HepG2 (cell line): ENCODE data around the gene RABGGTA. TPM values are rescaled to one million over a fixed set of nuclear protein-coding genes. Genes with fewer than 3 reads are reported as not detected.

Experiments
- ATAC-seq: fragments of 200-7000 bp; cut with Tn5 transposase; 3 replicates; pipeline ENCODE4 v1.9.1; 2020; ENCODE audit warnings: mild to moderate bottlenecking, moderate library complexity
- BruUV-seq: library from RNA; stranded (reverse); fragments of 400-500 nt; replicated peaks from 2 replicates; lab custom pipeline; 2021; lab: Mats Ljungman, UMichigan
- CTCF ChIA-PET: fragments of 300-600 bp; formaldehyde crosslinking; extraction: SDS; loops from one replicate; lab custom pipeline; 2021; ENCODE audit warnings: low total read pairs, inconsistent platforms, low intra/inter-chr PET ratio; lab: Yijun Ruan, JAX
- POLR2A ChIA-PET: fragments of 350-600 bp; sonication (Branson Sonifier 250); formaldehyde crosslinking; loops from one replicate; lab custom pipeline; 2020; ENCODE audit warnings: antibody characterized with exemption, inconsistent platforms; lab: Yijun Ruan, JAX
- DNase-seq: peaks from one replicate; pipeline ENCODE4 v3.0.0-alpha.2; 2015; ENCODE audit warnings: low spot score
- FAIRE-seq: peaks from 3 replicates; lab custom pipeline; 2011; peaks lifted over from hg19 to GRCh38; lab: Jason Lieb, UNC
- H2AFZ ChIP-seq: one replicate; pipeline ENCODE4 v1.6.1; 2011; ENCODE audit warnings: low read length, inconsistent platforms
- H3K27ac ChIP-seq: fragments of 300-600 bp; 3 replicates; pipeline ENCODE4 v1.8.0; 2011; ENCODE audit warnings: mixed run types, mild to moderate bottlenecking, mixed read lengths, low read length, inconsistent platforms; ENCODE audit not compliant: insufficient read depth; ENCODE audit errors: extremely low read length
- H3K27me3 ChIP-seq, 2 experiments: fragments of 200-600 bp in 1 of 2; 2 replicates in 1 of 2; 3 replicates in 1 of 2; pipeline versions ENCODE4 v1.6.0 to v1.8.0; 2011; ENCODE audit warnings: low read length in 2 of 2, mild to moderate bottlenecking in 2 of 2, moderate library complexity in 2 of 2, inconsistent platforms in 1 of 2; ENCODE audit not compliant: insufficient read depth in 2 of 2, control insufficient read depth in 1 of 2
- H3K36me3 ChIP-seq, 2 experiments: fragments of 200-600 bp in 1 of 2; replicated peaks in 1 of 2; 2 replicates in 1 of 2; 3 replicates in 1 of 2; pipeline versions ENCODE4 v1.5.1 to v1.8.0; 2011; ENCODE audit warnings: low read length in 2 of 2, inconsistent platforms in 1 of 2; ENCODE audit not compliant: insufficient read depth in 2 of 2, control insufficient read depth in 1 of 2
- H3K4me1 ChIP-seq: 2 replicates; pipeline ENCODE4 v1.5.1; 2012; ENCODE audit warnings: low read length, inconsistent platforms; ENCODE audit not compliant: insufficient read depth
- H3K4me2 ChIP-seq: 2 replicates; pipeline ENCODE4 v1.6.0; 2011; ENCODE audit warnings: low read depth, low read length, inconsistent platforms
- H3K4me3 ChIP-seq, 3 experiments: fragments of 200-600 bp in 1 of 3; sonication (generic), shearing (Covaris generic) in 1 of 3; replicated peaks in 1 of 3; 2 replicates each; pipeline ENCODE4 v1.5.1; 2011 to 2016; ENCODE audit warnings: low read length in 3 of 3, inconsistent platforms in 2 of 3, low read depth in 2 of 3, mild to moderate bottlenecking in 2 of 3, control low read depth in 1 of 3, mixed read lengths in 1 of 3; ENCODE audit not compliant: insufficient read depth in 1 of 3
- H3K79me2 ChIP-seq: one replicate; pipeline ENCODE4 v1.6.1; 2011; ENCODE audit warnings: low read length, inconsistent platforms; ENCODE audit not compliant: insufficient read depth
- H3K9ac ChIP-seq: 2 replicates; pipeline ENCODE4 v1.6.0; 2011; ENCODE audit warnings: mild to moderate bottlenecking, low read depth, low read length, inconsistent platforms; ENCODE audit not compliant: insufficient read depth
- H3K9me3 ChIP-seq: 2 replicates; pipeline ENCODE4 v1.5.1; 2012; ENCODE audit warnings: mild to moderate bottlenecking, low read length
- H4K20me1 ChIP-seq: 2 replicates; pipeline ENCODE4 v1.6.0; 2011; ENCODE audit warnings: inconsistent platforms, mild to moderate bottlenecking, low read length, moderate library complexity; ENCODE audit not compliant: insufficient read depth
- DR1 ChIP-seq: sonication (generic); formaldehyde crosslinking; IDR thresholded peaks from 2 replicates; pipeline ENCODE4 v1.8.0; 2021; ENCODE audit warnings: mild to moderate bottlenecking, missing genetic modification reagents, inconsistent platforms
- EEA1 ChIP-seq: sonication (generic); formaldehyde crosslinking; IDR thresholded peaks from 2 replicates; pipeline ENCODE4 v1.5.1; 2020; ENCODE audit warnings: mild to moderate bottlenecking, missing genetic modification reagents, borderline replicate concordance
- HBP1 ChIP-seq: IDR thresholded peaks from 2 replicates; pipeline ENCODE4 v1.6.1; 2016; ENCODE audit warnings: low read depth, control low read depth
- MED8 ChIP-seq: sonication (generic); formaldehyde crosslinking; IDR thresholded peaks from 2 replicates; pipeline ENCODE4 v1.8.1; 2023; ENCODE audit warnings: mild to moderate bottlenecking, missing genetic modification reagents; ENCODE audit not compliant: insufficient replicate concordance
- NONO ChIP-seq, 2 experiments: fragments of 450-650 bp in 1 of 2; sonication (generic) in 1 of 2; formaldehyde crosslinking in 1 of 2; IDR thresholded peaks in 1 of 2; conservative IDR thresholded peaks in 1 of 2; 2 replicates each; pipeline versions ENCODE4 v1.6.1 to v1.8.0; 2017 to 2022; ENCODE audit warnings: mild to moderate bottlenecking in 1 of 2, missing genetic modification reagents in 1 of 2, moderate library complexity in 1 of 2
- PCBP2 ChIP-seq: fragments of 200-400 bp; formaldehyde crosslinking; optimal IDR thresholded peaks from 2 replicates; pipeline ENCODE3; 2018; ENCODE audit warnings: low read length, low read depth; ENCODE audit not compliant: poor library complexity, severe bottlenecking
- PHB2 ChIP-seq: fragments of 450-650 bp; IDR thresholded peaks from 2 replicates; pipeline ENCODE4 v1.6.1; 2018; ENCODE audit not compliant: partially characterized antibody
- SPEN ChIP-seq: sonication (generic); formaldehyde crosslinking; IDR thresholded peaks from 2 replicates; pipeline ENCODE4 v1.5.1; 2020; ENCODE audit warnings: low read depth, mild to moderate bottlenecking, missing genetic modification reagents
- ZBTB8A ChIP-seq: sonication (generic); formaldehyde crosslinking; IDR thresholded peaks from 2 replicates; pipeline ENCODE4 v1.4.0; 2020; ENCODE audit warnings: mild to moderate bottlenecking, low read depth, missing genetic modification reagents, borderline replicate concordance
- ZNF605 ChIP-seq: sonication (generic); formaldehyde crosslinking; IDR thresholded peaks from 2 replicates; pipeline ENCODE4 v1.8.0; 2022; ENCODE audit warnings: mild to moderate bottlenecking, missing genetic modification reagents
- ZNF883 ChIP-seq: sonication (generic); formaldehyde crosslinking; IDR thresholded peaks from 2 replicates; pipeline ENCODE4 v1.5.1; 2020; ENCODE audit warnings: mild to moderate bottlenecking, missing genetic modification reagents; ENCODE audit errors: not compliant biosample characterization
- WGBS: methylation state at CpG from one replicate; pipeline ENCODE4 v1.1.6; 2017; ENCODE audit warnings: low lambda C conversion rate; 5-methylcytosine and 5-hydroxymethylcytosine counted together
- in situ Hi-C: cut with HindIII; loops from 2 replicates; pipeline ENCODE4 v1.10.0; 2017; ENCODE audit warnings: low pct_unique_long_range_greater_than_20kb; ENCODE audit not compliant: extremely low pct_ligation_motif_present
- intact Hi-C: fragments of 100-400 bp; cut with micrococcal nuclease; formaldehyde crosslinking; loops from one replicate; pipeline ENCODE4 v1.10.0; 2022; ENCODE audit not compliant: unreplicated experiment
- polyA plus RNA-seq, 8 experiments: library from polyadenylated mRNA; depleted of rRNA in 3 of 8; stranded (reverse) in 7 of 8; unstranded in 1 of 8; fragments of >200 nt; fragmentation: Illumina TruSeq in 4 of 8; extraction: Trizol in 4 of 8; gene quantifications; 2 replicates each; pipeline versions ENCODE4 v1.2.1 to v1.2.3, GENCODE V29; 2011 to 2016; ENCODE audit warnings: low read depth in 4 of 8, missing spikeins in 1 of 8, mixed read lengths in 1 of 8; ENCODE audit not compliant: insufficient read depth in 1 of 8
- total RNA-seq, 5 experiments: library from RNA; depleted of rRNA; stranded (reverse); fragments of >200 nt; fragmentation: Illumina TruSeq; extraction: Trizol; gene quantifications; 2 replicates each; pipeline ENCODE4 v1.2.3, GENCODE V29; 2016; ENCODE audit warnings: low read depth in 1 of 5
- TF ChIP-seq, protein P1 (sequence below): sonication (generic); formaldehyde crosslinking; IDR thresholded peaks from 2 replicates; pipeline ENCODE4 v1.4.0; 2020; ENCODE audit warnings: mild to moderate bottlenecking, missing genetic modification reagents

The RABGGTA gene
- total and polyA plus RNA-seq, 2 of the 13 experiments (the other 11 are each of a cell fraction or from before 2014, with no cell fraction given), result 57.9 to 90.8 TPM

GRCh38 chr14:24309538-24310264 lies 38.3 kb upstream of the RABGGTA start, which contains the start of gene LTB4R2:
Gene LTB4R2, plus strand, starts transcription at chr14:24310140. Its CDS starts 525 bp downstream, at chr14:24310665.
- no peaks in the 10 kb centered on the region for H3K9me3 ChIP-seq
- no peak for FAIRE-seq
- DNase-seq, result no peak
- 95% methylated on average over 5 of the region's 5 CpGs for WGBS
- peaks cover 9% of the 10 kb centered on the region for H3K79me2 ChIP-seq
- peaks cover 20 to 23% of the 10 kb centered on the region in 2 experiments for H3K36me3 ChIP-seq
- H3K27me3 ChIP-seq, result no peaks in the 10 kb centered on the region; a peak in 1 of 5 replicates
- ChIA-PET CTCF (interaction anchor here (3.4 kb wide), 1 partner anchor 12 kb away, joined by 45 read pairs; the partner anchor contains the start of genes DHRS1 and NOP9), POLR2A (interaction anchor here (0.8 to 24.7 kb wide), 9 partner anchors 9 to 216 kb away, joined by 3 to 850 read pairs (median 28); partner anchors contain the start of genes CHMP4A, DCAF11, DHRS1 and EMC9)
- H3K9ac ChIP-seq, result no peak within 1 kb of the TSS
- peak within 1 kb of the TSS; percentile 4 for H3K27ac ChIP-seq
- no peak for ATAC-seq
- intact Hi-C loops, result loop anchor here (2.0 kb wide), 1 partner anchor 67 kb away; the partner anchor contains the start of gene TINF2
- H4K20me1 ChIP-seq, result no peaks in the 10 kb centered on the region
- no peak within 1 kb of the TSS for H3K4me2 ChIP-seq
- peaks cover 53% of the 10 kb centered on the region for H3K4me1 ChIP-seq
- no peak within 1 kb of the TSS for H3K4me3 ChIP-seq
- in situ Hi-C loops, result no loop called here
- BruUV-seq, result no TSS peak
- H2AFZ ChIP-seq, result no peak within 1 kb of the TSS
- TF ChIP-seq HBP1 (CRISPR knock-in tag) (0 out of 2 replicates have a peak, but pooled peaks have one; percentile 21), EEA1 (CRISPR knock-in tag) (0 out of 2 replicates have a peak, but pooled peaks have one; percentile 44), ZBTB8A (CRISPR knock-in tag) (no peak), DR1 (no peak), MED8 (CRISPR knock-in tag) (no peak), ZNF605 (CRISPR knock-in tag) (0 out of 2 replicates have a peak, but pooled peaks have one; percentile 53), ZNF883 (peak; percentile 94), PCBP2 (peak; percentile 4), PHB2 (peak; percentile 60), NONO (IDR thresholded peaks at IDR 0.05) (0 out of 2 replicates have a peak, but pooled peaks have one; percentile 28), NONO (CRISPR knock-in tag; conservative IDR thresholded peaks at IDR 0.05) (no peak), SPEN (CRISPR knock-in tag) (peak; percentile 1; the same call in 1 of the 2 replicates)
- TF ChIP-seq, protein P1, sequence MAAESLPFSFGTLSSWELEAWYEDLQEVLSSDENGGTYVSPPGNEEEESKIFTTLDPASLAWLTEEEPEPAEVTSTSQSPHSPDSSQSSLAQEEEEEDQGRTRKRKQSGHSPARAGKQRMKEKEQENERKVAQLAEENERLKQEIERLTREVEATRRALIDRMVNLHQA (CRISPR knock-in tag), result no peak
